OCI-LY3 (cell line): ENCODE results near the gene GNAQ.

Experiments used
- H2AFZ ChIP-seq: fragments of 200-600, 300-600 bp; shearing (Covaris generic); 2 replicates; pipeline ENCODE4 v1.6.0; 2014; ENCODE audit warnings: antibody characterized with exemption, low read depth, low read length
- H3K27ac ChIP-seq: fragments of 200-600, 300-600 bp; sonication (generic); 2 replicates; pipeline ENCODE4 v1.5.1; 2014; ENCODE audit warnings: mild to moderate bottlenecking, low read length, moderate library complexity, mixed read lengths
- H3K27me3 ChIP-seq: fragments of 200-600, 300-600 bp; sonication (generic); 2 replicates; pipeline ENCODE4 v1.6.1; 2014; ENCODE audit warnings: low read depth, low read length, mixed read lengths
- H3K36me3 ChIP-seq: fragments of 200-600, 300-600 bp; sonication (generic); replicated peaks from 2 replicates; pipeline ENCODE3; 2014; ENCODE audit warnings: low read depth, low read length, mixed read lengths
- H3K4me1 ChIP-seq: fragments of 300-600, 200-600 bp; sonication (generic); 2 replicates; pipeline ENCODE4 v1.6.1; 2014; ENCODE audit warnings: low read length, mixed read lengths
- H3K4me2 ChIP-seq: fragments of 200-600, 300-600 bp; sonication (generic); 2 replicates; pipeline ENCODE4 v1.6.1; 2014; ENCODE audit warnings: low read length, mixed read lengths
- H3K4me3 ChIP-seq: fragments of 300-600, 200-600 bp; sonication (generic); 2 replicates; pipeline ENCODE4 v1.5.1; 2014; ENCODE audit warnings: antibody characterized with exemption, mild to moderate bottlenecking, low read length, moderate library complexity
- H3K79me2 ChIP-seq: fragments of 300-600, 200-600 bp; shearing (Covaris generic); 2 replicates; pipeline ENCODE4 v1.6.1; 2014; ENCODE audit warnings: mild to moderate bottlenecking, low read length, mixed read lengths
- H3K9ac ChIP-seq: fragments of 300-600, 200-600 bp; shearing (Covaris generic); 2 replicates; pipeline ENCODE4 v1.6.0; 2014; ENCODE audit warnings: mild to moderate bottlenecking, low read length, moderate library complexity
- H3K9me3 ChIP-seq: fragments of 200-600, 300-600 bp; shearing (Covaris generic); 2 replicates; pipeline ENCODE4 v1.6.1; 2014; ENCODE audit warnings: low read length, mixed read lengths; ENCODE audit not compliant: insufficient read depth
- H4K20me1 ChIP-seq: fragments of 200-600, 300-600 bp; sonication (generic); 2 replicates; pipeline ENCODE4 v1.6.1; 2016; ENCODE audit warnings: low read length, mixed read lengths; ENCODE audit not compliant: insufficient read depth
- CTCF ChIP-seq: fragments of 200-600, 300-600 bp; sonication (generic); IDR thresholded peaks from 2 replicates; pipeline ENCODE4 v1.5.1; 2014; ENCODE audit warnings: antibody characterized with exemption, low read length, low read depth
- EZH2phosphoT487 ChIP-seq: fragments of 200-600 bp; shearing (Covaris generic); IDR thresholded peaks from 2 replicates; pipeline ENCODE4 v1.6.1; 2018; ENCODE audit warnings: antibody characterized with exemption, mixed run types, low read depth

The GNAQ gene

DNA sequence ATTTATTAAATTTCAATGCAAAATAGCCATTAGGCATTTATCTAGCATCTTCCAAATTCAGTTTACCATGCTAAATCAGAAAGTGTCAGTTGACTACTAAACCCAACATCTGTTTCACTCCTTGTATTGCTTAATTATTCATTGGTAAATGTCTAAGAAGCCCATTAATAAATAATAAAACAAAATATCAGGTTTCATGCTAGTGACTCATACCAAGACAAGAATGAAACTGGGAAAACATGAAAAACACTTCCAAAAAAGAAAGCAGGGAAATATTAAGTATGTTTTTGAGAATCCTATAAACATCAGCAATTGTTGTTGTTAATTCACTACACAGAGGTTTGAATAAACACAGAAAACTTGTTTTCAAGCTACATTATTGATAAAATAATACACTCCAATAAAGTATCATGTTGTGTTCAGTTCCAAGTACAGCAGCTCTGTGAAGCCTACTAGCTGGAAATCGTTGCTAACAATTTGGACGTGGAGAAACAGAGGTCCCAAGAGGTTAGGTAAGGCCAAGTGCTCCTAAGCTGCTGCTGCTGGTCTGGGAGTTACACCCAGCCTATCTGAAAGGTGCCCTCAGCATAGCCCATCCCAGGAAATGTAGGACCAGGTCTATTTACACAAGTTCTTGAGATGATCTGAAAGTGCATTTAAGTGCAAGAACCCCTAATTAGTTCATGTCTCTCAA is 78.8 kb downstream of the GNAQ start:
- no peak for TF ChIP-seq EZH2phosphoT487
- TF ChIP-seq CTCF = no peak
- no peaks in the 10 kb centered on the region for H3K27me3 ChIP-seq
- no peaks in the 10 kb centered on the region for H3K79me2 ChIP-seq
- H3K4me3 ChIP-seq = no peak overlapping the region
- no peaks in the 10 kb centered on the region for H3K9me3 ChIP-seq
- peak overlapping the region; percentile 26; the same call in 1 of the 2 replicates for H2AFZ ChIP-seq
- H3K36me3 ChIP-seq = no peaks in the 10 kb centered on the region
- peaks cover 19% of the 10 kb centered on the region for H3K4me1 ChIP-seq
- no peak overlapping the region for H3K9ac ChIP-seq
- H3K27ac ChIP-seq = no peak overlapping the region
- no peaks in the 10 kb centered on the region for H4K20me1 ChIP-seq
- H3K4me2 ChIP-seq = no peak overlapping the region

DNA sequence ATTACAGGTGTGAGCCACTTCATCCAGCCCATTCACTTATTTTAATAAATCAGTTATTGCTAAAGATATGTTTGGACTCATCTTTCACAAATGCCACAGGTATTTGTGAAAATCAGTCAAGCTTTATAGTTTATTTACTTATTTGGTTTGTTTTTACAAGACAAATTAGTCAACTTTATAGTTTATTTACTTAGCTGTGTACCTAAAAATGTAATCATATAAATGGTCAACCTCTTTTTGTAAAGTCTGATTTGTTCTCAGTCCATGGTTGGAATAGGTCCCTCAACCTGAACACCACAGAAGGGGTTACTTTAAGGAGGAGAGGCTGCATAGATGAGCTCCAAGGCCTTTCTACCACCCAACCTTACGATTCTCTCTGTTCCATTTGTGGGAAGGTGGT is 80.2 kb downstream of the GNAQ start:
- Histone ChIP-seq H3K79me2 (no peaks in the 10 kb centered on the region), H3K9me3 (no peaks in the 10 kb centered on the region), H3K27ac (no peak overlapping the region), H3K9ac (no peak overlapping the region), H2AFZ (no peak overlapping the region), H4K20me1 (no peaks in the 10 kb centered on the region), H3K4me3 (no peak overlapping the region), H3K4me2 (no peak overlapping the region), H3K4me1 (peaks cover 19% of the 10 kb centered on the region), H3K27me3 (no peaks in the 10 kb centered on the region), H3K36me3 (no peaks in the 10 kb centered on the region)
- TF ChIP-seq EZH2phosphoT487 (no peak), CTCF (no peak)

DNA sequence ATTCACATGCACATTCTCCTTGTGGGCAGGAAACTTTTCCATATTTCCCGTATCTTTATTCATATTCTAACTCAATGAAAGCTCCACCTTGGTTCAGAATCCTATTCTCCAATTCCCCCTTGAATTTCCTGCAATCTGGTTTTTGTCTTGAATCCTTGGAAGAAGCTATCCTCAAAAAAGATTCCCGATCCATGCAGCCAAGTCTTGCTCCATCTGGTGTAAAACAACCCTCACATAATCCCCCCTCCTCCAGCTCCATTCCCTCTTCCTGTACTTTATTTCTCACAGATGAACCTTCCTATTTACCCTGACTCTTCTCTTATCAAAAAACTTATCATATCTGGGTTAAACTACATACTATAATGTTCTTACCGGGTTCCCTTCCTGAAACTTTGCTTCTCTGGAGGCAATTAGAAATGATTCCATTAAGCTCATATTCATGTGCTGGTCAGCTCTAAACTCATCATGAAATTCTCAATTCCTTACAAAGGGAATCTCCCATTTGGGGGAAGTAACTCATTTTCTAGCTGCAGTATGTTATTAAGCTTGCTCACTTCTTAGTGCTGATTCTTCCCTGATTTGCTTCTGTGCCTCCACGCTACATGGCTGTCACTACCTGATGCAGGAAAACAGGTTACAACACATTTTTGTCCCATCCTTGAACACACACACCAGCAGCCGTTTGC is 81.7 kb downstream of the GNAQ start:
- Histone ChIP-seq H3K27me3 (no peaks in the 10 kb centered on the region), H3K9me3 (no peaks in the 10 kb centered on the region), H3K4me1 (peaks cover 21% of the 10 kb centered on the region), H2AFZ (no peak overlapping the region), H4K20me1 (no peaks in the 10 kb centered on the region), H3K4me2 (peak overlapping the region; percentile 30), H3K79me2 (no peaks in the 10 kb centered on the region), H3K27ac (no peak overlapping the region), H3K4me3 (no peak overlapping the region), H3K36me3 (no peaks in the 10 kb centered on the region), H3K9ac (no peak overlapping the region)
- TF ChIP-seq CTCF (no peak), EZH2phosphoT487 (no peak)

GRCh38 chr9:77947651-77948050 is 84.0 kb downstream of the GNAQ start:
- no peaks in the 10 kb centered on the region for H3K79me2 ChIP-seq

More at GRCh38 chr9:77947651-77948050, 84.0 kb downstream of the GNAQ start:
- Histone ChIP-seq H4K20me1 (no peaks in the 10 kb centered on the region), H3K36me3 (no peaks in the 10 kb centered on the region), H3K9me3 (no peaks in the 10 kb centered on the region), H3K9ac (no peak overlapping the region), H3K27ac (no peak overlapping the region), H3K27me3 (no peaks in the 10 kb centered on the region), H3K4me1 (peaks cover 17% of the 10 kb centered on the region), H3K4me3 (no peak overlapping the region), H2AFZ (no peak overlapping the region), H3K4me2 (no peak overlapping the region)
- no peak for TF ChIP-seq CTCF
- no peak for TF ChIP-seq EZH2phosphoT487
